HCT116 (cell line): ENCODE results near the gene HVCN1. TPM values are rescaled to one million over a fixed set of nuclear protein-coding genes. Genes with fewer than 3 reads are reported as not detected.

Source experiments
- ATAC-seq: fragments of 200-7000 bp; cut with Tn5 transposase; 2 replicates; pipeline ENCODE4 v1.9.1; 2020; ENCODE audit warnings: mild to moderate bottlenecking, moderate library complexity
- BruUV-seq: library from RNA; stranded (reverse); fragments of 400-500 nt; replicated peaks from 2 replicates; lab custom pipeline; 2021; lab: Mats Ljungman, UMichigan
- CTCF ChIA-PET: fragments of 300-600 bp; sonication (Branson Sonifier 250); formaldehyde crosslinking; loops from one replicate; lab custom pipeline; 2021; ENCODE audit warnings: antibody characterized with exemption; lab: Charles Lee
- POLR2A ChIA-PET: fragments of 300-600, 350-600 bp; sonication (Branson Sonifier 250); formaldehyde crosslinking; loops from one replicate; lab custom pipeline; 2021; ENCODE audit warnings: antibody characterized with exemption; lab: Charles Lee
- RAD21 ChIA-PET, 2 experiments: fragments of 300-600 bp; sonication (Branson Sonifier 250); formaldehyde crosslinking; loops; one replicate each; lab custom pipeline; 2023; ENCODE audit warnings: low total read pairs in 2 of 2; ENCODE audit not compliant: uncharacterized antibody in 2 of 2, unreplicated experiment in 2 of 2, low non-redundant PET in 1 of 2; lab: Charles Lee
- DNase-seq: peaks from one replicate; pipeline ENCODE4 v3.0.0-alpha.2; 2010; ENCODE audit warnings: low read depth, low spot score
- H2AFZ ChIP-seq: fragments of 200-600 bp; shearing (Covaris generic), sonication (generic); 2 replicates; pipeline ENCODE4 v1.6.1; 2017; ENCODE audit warnings: low read depth, mixed run types, mixed read lengths, antibody characterized with exemption, low read length; ENCODE audit not compliant: poor library complexity, severe bottlenecking
- H3K27ac ChIP-seq: 2 replicates; pipeline ENCODE4 v1.5.1; 2012; ENCODE audit warnings: low read depth, low read length
- H3K27me3 ChIP-seq: fragments of 200-600 bp; sonication (generic); 2 replicates; pipeline ENCODE4 v1.6.1; 2016; ENCODE audit warnings: mixed run types, low read length, mixed read lengths; ENCODE audit not compliant: insufficient read depth
- H3K36me3 ChIP-seq, 2 experiments: fragments of 200-500 bp in 1 of 2; fragments of 200-600 bp in 1 of 2; sonication (Bioruptor generic) in 1 of 2; sonication (generic) in 1 of 2; 2 replicates each; pipeline versions ENCODE4 v1.5.1 to v1.6.1; 2014 to 2016; ENCODE audit warnings: low read length in 2 of 2, inconsistent platforms in 1 of 2, mixed read lengths in 1 of 2, mixed run types in 1 of 2; ENCODE audit not compliant: insufficient read depth in 2 of 2, control insufficient read depth in 1 of 2
- H3K4me1 ChIP-seq, 2 experiments: fragments of 200-600 bp in 1 of 2; sonication (generic) in 1 of 2; 2 replicates each; pipeline versions ENCODE4 v1.5.1 to v1.6.1; 2012 to 2017; ENCODE audit warnings: low read length in 2 of 2, inconsistent platforms in 1 of 2, mild to moderate bottlenecking in 1 of 2, mixed read lengths in 1 of 2, mixed run types in 1 of 2, moderate library complexity in 1 of 2; ENCODE audit not compliant: insufficient read depth in 2 of 2, control insufficient read depth in 1 of 2
- H3K4me2 ChIP-seq: fragments of 200-600 bp; sonication (generic); 2 replicates; pipeline ENCODE4 v1.6.1; 2017; ENCODE audit warnings: mixed run types, low read length, mixed read lengths
- H3K4me3 ChIP-seq, 2 experiments: fragments of 200-600 bp in 1 of 2; sonication (generic) in 1 of 2; replicated peaks in 1 of 2; 2 replicates each; pipeline ENCODE4 v1.5.1; 2011 to 2016; ENCODE audit warnings: low read length in 2 of 2, control low read depth in 1 of 2, low read depth in 1 of 2, mild to moderate bottlenecking in 1 of 2, mixed read lengths in 1 of 2, mixed run types in 1 of 2
- H3K79me2 ChIP-seq: fragments of 200-600 bp; sonication (generic); 2 replicates; pipeline ENCODE4 v1.6.1; 2017; ENCODE audit warnings: mild to moderate bottlenecking, mixed run types, low read length, moderate library complexity, mixed read lengths; ENCODE audit not compliant: insufficient read depth
- H3K9ac ChIP-seq: fragments of 200-600 bp; sonication (generic); 2 replicates; pipeline ENCODE4 v1.6.1; 2016; ENCODE audit warnings: low read length, mixed read lengths
- H3K9me2 ChIP-seq: fragments of 200-600 bp; sonication (generic), shearing (Covaris generic); 2 replicates; pipeline ENCODE4 v1.6.1; 2017; ENCODE audit warnings: mixed run types, mild to moderate bottlenecking, moderate library complexity; ENCODE audit not compliant: insufficient read depth
- H3K9me3 ChIP-seq, 2 experiments: fragments of 200-500 bp in 1 of 2; fragments of 200-600 bp in 1 of 2; sonication (Bioruptor generic) in 1 of 2; sonication (generic) in 1 of 2; 2 replicates each; pipeline ENCODE4 v1.6.1; 2014 to 2017; ENCODE audit warnings: low read length in 2 of 2, mixed read lengths in 2 of 2, inconsistent platforms in 1 of 2, low read depth in 1 of 2, mild to moderate bottlenecking in 1 of 2, mixed run types in 1 of 2, moderate library complexity in 1 of 2; ENCODE audit not compliant: control insufficient read depth in 1 of 2, insufficient read depth in 1 of 2
- H4K20me1 ChIP-seq: fragments of 200-600 bp; sonication (generic), shearing (Covaris generic); 2 replicates; pipeline ENCODE4 v1.6.1; 2017; ENCODE audit warnings: mixed run types, mild to moderate bottlenecking, moderate library complexity; ENCODE audit not compliant: insufficient read depth
- ATF3 ChIP-seq: IDR thresholded peaks from 2 replicates; pipeline ENCODE4 v1.6.1; 2012
- CBX3 ChIP-seq: IDR thresholded peaks from 2 replicates; pipeline ENCODE4 v1.6.1; 2012; ENCODE audit warnings: low read depth
- CEBPB ChIP-seq: IDR thresholded peaks from 2 replicates; pipeline ENCODE4 v1.6.1; 2012; ENCODE audit warnings: low read depth
- EGR1 ChIP-seq: IDR thresholded peaks from 2 replicates; pipeline ENCODE4 v1.6.1; 2012; ENCODE audit warnings: low read depth
- EZH2 ChIP-seq: fragments of 200-600 bp; sonication (generic); IDR thresholded peaks from 2 replicates; pipeline ENCODE4 v1.6.1; 2017; ENCODE audit warnings: antibody characterized with exemption, mixed run types
- EZH2phosphoT487 ChIP-seq: fragments of 200-600 bp; IDR thresholded peaks from 2 replicates; pipeline ENCODE4 v1.6.1; 2018; ENCODE audit warnings: antibody characterized with exemption, borderline replicate concordance
- FOSL1 ChIP-seq: IDR thresholded peaks from 2 replicates; pipeline ENCODE4 v1.6.1; 2012; ENCODE audit warnings: low read depth
- POLR2A ChIP-seq: IDR thresholded peaks from 2 replicates; pipeline ENCODE4 v1.7.0; 2011; ENCODE audit warnings: borderline replicate concordance; ENCODE audit not compliant: insufficient read depth, insufficient read length; ENCODE audit errors: extremely low read depth
- POLR2AphosphoS5 ChIP-seq: IDR thresholded peaks from 2 replicates; pipeline ENCODE4 v1.6.1; 2011; ENCODE audit warnings: mild to moderate bottlenecking, low read depth, low read length, moderate library complexity
- RAD21 ChIP-seq: IDR thresholded peaks from 2 replicates; pipeline ENCODE4 v1.6.1; 2012; ENCODE audit warnings: low read depth, mild to moderate bottlenecking
- REST ChIP-seq: IDR thresholded peaks from 2 replicates; pipeline ENCODE4 v1.6.1; 2012; ENCODE audit warnings: low read depth
- TCF7L2 ChIP-seq: IDR thresholded peaks from 2 replicates; pipeline ENCODE4 v1.7.0; 2011; ENCODE audit warnings: borderline replicate concordance, inconsistent platforms; ENCODE audit not compliant: insufficient read depth, insufficient read length; ENCODE audit errors: extremely low read depth
- YY1 ChIP-seq: IDR thresholded peaks from 2 replicates; pipeline ENCODE4 v1.6.1; 2011; ENCODE audit warnings: low read length, low read depth, moderate library complexity, mild to moderate bottlenecking; ENCODE audit not compliant: insufficient replicate concordance; ENCODE audit errors: extremely low read depth
- ZFX ChIP-seq: fragments of 450-650 bp; IDR thresholded peaks from 2 replicates; pipeline ENCODE4 v1.6.1; 2017
- ZNF274 ChIP-seq: fragments of 200-500 bp; sonication (Bioruptor generic); IDR thresholded peaks from 2 replicates; pipeline ENCODE4 v1.6.1; 2014; ENCODE audit warnings: mild to moderate bottlenecking, low read depth, low read length, inconsistent platforms
- intact Hi-C: fragments of 100-400 bp; cut with micrococcal nuclease; formaldehyde crosslinking; loops from 2 replicates; pipeline ENCODE4 v1.10.0; 2022
- total RNA-seq: library from RNA; stranded (reverse); gene quantifications from one replicate; pipeline ENCODE4 v1.2.1, GENCODE V29; 2021; ENCODE audit not compliant: unreplicated experiment

Gene HVCN1
- total RNA-seq, 1 experiment from 2014 or later: 0.15 TPM

GRCh38 chr12:110668480-110669192 lies 20.3 kb downstream of the HVCN1 start:
- intact Hi-C loops: no loop called here
- Histone ChIP-seq H3K4me1 (no peaks in the 10 kb centered on the region), H3K4me3 (no peak overlapping the region), H2AFZ (no peak overlapping the region), H3K79me2 (no peaks in the 10 kb centered on the region), H4K20me1 (no peaks in the 10 kb centered on the region), H3K9ac (no peak overlapping the region), H3K27ac (no peak overlapping the region), H3K27me3 (no peaks in the 10 kb centered on the region), H3K9me3 (no peaks in the 10 kb centered on the region), H3K4me2 (no peak overlapping the region), H3K36me3 (no peaks in the 10 kb centered on the region), H3K9me2 (no peaks in the 10 kb centered on the region)
- TF ChIP-seq TCF7L2 (no peak), REST (no peak), ATF3 (no peak), ZFX (no peak), EGR1 (no peak), YY1 (no peak), RAD21 (no peak), ZNF274 (no peak), CEBPB (no peak), POLR2A (no peak), EZH2 (no peak), POLR2AphosphoS5 (no peak), EZH2phosphoT487 (no peak), FOSL1 (no peak), CBX3 (no peak)
- no TSS peak for BruUV-seq
- DNase-seq (no peak), ATAC-seq (no peak)
- CTCF ChIA-PET: no interaction called here
- RAD21 ChIA-PET: no interaction called here
- POLR2A ChIA-PET: no interaction called here
